DMS 273 treated with DMSO at 0.1 percent for 48 hours (cell line): ENCODE data around the gene KIF5B.
"Not testable (repeated sequence)": the region's sequence is repeated elsewhere in the genome, so short reads cannot be mapped to it uniquely, and the experiment has no call there.

Experiments used
- DNase-seq: peaks from one replicate; lab custom pipeline; 2025; lab: John Stamatoyannopoulos, UW

The KIF5B gene

GRCh38 chr10:32059472-32059871 is 3.2 kb upstream of the KIF5B start:
- no peak for DNase-seq

- DNase-seq: no peak
Measured at GRCh38 chr10:32057036-32057372, 779 bp upstream of the KIF5B start.

GRCh38 chr10:32055478-32056135 is 618 bp downstream of the KIF5B start:
- no peak for DNase-seq

- DNase-seq: no peak
Measured at GRCh38 chr10:32054094-32054493, 2.1 kb downstream of the KIF5B start.

GRCh38 chr10:32053392-32053791 is 2.8 kb downstream of the KIF5B start:
- DNase-seq: not testable (repeated sequence)

- no peak for DNase-seq
Measured at GRCh38 chr10:32051926-32052325, 4.3 kb downstream of the KIF5B start.

- DNase-seq: no peak
Measured at GRCh38 chr10:32050177-32050576, 6.0 kb downstream of the KIF5B start.

- DNase-seq: no peak
Measured at GRCh38 chr10:32049113-32049512, 7.1 kb downstream of the KIF5B start.

GRCh38 chr10:32048282-32048681 is 7.9 kb downstream of the KIF5B start:
- no peak for DNase-seq

- no peak for DNase-seq
Measured at GRCh38 chr10:32047881-32048280, 8.3 kb downstream of the KIF5B start.

GRCh38 chr10:32046151-32046550 is 10.1 kb downstream of the KIF5B start:
- DNase-seq: no peak

- not testable (repeated sequence) for DNase-seq
Measured at GRCh38 chr10:32042730-32043129, 13.5 kb downstream of the KIF5B start.

GRCh38 chr10:32041290-32042028 is 14.8 kb downstream of the KIF5B start:
- no peak for DNase-seq

- no peak for DNase-seq
Measured at GRCh38 chr10:32039734-32040133, 16.5 kb downstream of the KIF5B start.

- no peak for DNase-seq
Measured at GRCh38 chr10:32038777-32039176, 17.4 kb downstream of the KIF5B start.

GRCh38 chr10:32036922-32037321 is 19.3 kb downstream of the KIF5B start:
- DNase-seq: no peak

GRCh38 chr10:32035038-32035437 is 21.2 kb downstream of the KIF5B start:
- DNase-seq: no peak

- no peak for DNase-seq
Measured at GRCh38 chr10:32033171-32033570, 23.1 kb downstream of the KIF5B start.

GRCh38 chr10:32031920-32032319 is 24.3 kb downstream of the KIF5B start:
- no peak for DNase-seq

GRCh38 chr10:32031424-32031823 is 24.8 kb downstream of the KIF5B start:
- no peak for DNase-seq

- DNase-seq: no peak
Measured at GRCh38 chr10:32028710-32029109, 27.5 kb downstream of the KIF5B start.

GRCh38 chr10:32023264-32023663 is 33.0 kb downstream of the KIF5B start:
- no peak for DNase-seq

- no peak for DNase-seq
Measured at GRCh38 chr10:32017044-32017443, 39.2 kb downstream of the KIF5B start.

- DNase-seq: no peak
Measured at GRCh38 chr10:32015386-32015785, 40.8 kb downstream of the KIF5B start.
